Endothelial cell of umbilical vein (primary cell): ENCODE measurements around the gene GLRX. TPM values are rescaled to one million over a fixed set of nuclear protein-coding genes. Genes with fewer than 3 reads are reported as not detected.

Source experiments
- BruUV-seq: library from RNA; stranded (reverse); fragments of 400-500 nt; replicated peaks from 2 replicates; lab custom pipeline; 2021; lab: Mats Ljungman, UMichigan
- CTCF ChIA-PET: fragments of 300-600, 350-600 bp; sonication (Branson Sonifier 250); formaldehyde crosslinking; loops from one replicate; lab custom pipeline; 2021; ENCODE audit warnings: antibody characterized with exemption, inconsistent platforms; lab: Charles Lee
- POLR2A ChIA-PET: fragments of 300-600, 350-600 bp; sonication (Branson Sonifier 250); formaldehyde crosslinking; loops from one replicate; lab custom pipeline; 2021; ENCODE audit warnings: antibody characterized with exemption, inconsistent platforms; lab: Charles Lee
- DNase-seq: peaks from one replicate; pipeline ENCODE4 v3.0.0-alpha.2; 2011; ENCODE audit warnings: low read depth, low spot score
- FAIRE-seq: peaks from 2 replicates; lab custom pipeline; 2011; peaks lifted over from hg19 to GRCh38; lab: Jason Lieb, UNC
- H2AFZ ChIP-seq: 2 replicates; pipeline ENCODE4 v1.6.0; 2012; ENCODE audit warnings: low read depth, low read length, control low read depth, inconsistent platforms
- H3K27ac ChIP-seq: 2 replicates; pipeline ENCODE4 v1.5.1; 2011; ENCODE audit warnings: low read depth, mild to moderate bottlenecking, control low read depth, low read length, moderate library complexity; ENCODE audit not compliant: insufficient read depth
- H3K27me3 ChIP-seq, 2 experiments: 2 replicates each; pipeline versions ENCODE4 v1.6.0 to v1.6.1; 2011; ENCODE audit warnings: low read length in 2 of 2, mixed read lengths in 1 of 2; ENCODE audit not compliant: control insufficient read depth in 2 of 2, insufficient read depth in 2 of 2
- H3K36me3 ChIP-seq, 2 experiments: 2 replicates in 1 of 2; 3 replicates in 1 of 2; pipeline ENCODE4 v1.5.1; 2011; ENCODE audit warnings: low read length in 2 of 2, mild to moderate bottlenecking in 1 of 2, moderate library complexity in 1 of 2; ENCODE audit not compliant: control insufficient read depth in 2 of 2, insufficient read depth in 2 of 2; ENCODE audit errors: extremely low read depth in 1 of 2
- H3K4me1 ChIP-seq: 3 replicates; pipeline ENCODE4 v1.5.1; 2011; ENCODE audit warnings: mild to moderate bottlenecking, low read length; ENCODE audit not compliant: control insufficient read depth, insufficient read depth; ENCODE audit errors: extremely low read depth
- H3K4me2 ChIP-seq: 2 replicates; pipeline ENCODE4 v1.6.1; 2011; ENCODE audit warnings: low read length, control low read depth, mixed read lengths; ENCODE audit not compliant: insufficient read depth
- H3K4me3 ChIP-seq, 3 experiments: fragments of 200-600 bp in 1 of 3; sonication (generic), shearing (Covaris generic) in 1 of 3; replicated peaks in 1 of 3; 2 replicates each; pipeline ENCODE4 v1.5.1; 2011 to 2016; ENCODE audit warnings: control low read depth in 3 of 3, low read length in 3 of 3, mild to moderate bottlenecking in 2 of 3, inconsistent platforms in 1 of 3, low read depth in 1 of 3, moderate library complexity in 1 of 3; ENCODE audit not compliant: insufficient read depth in 1 of 3
- H3K79me2 ChIP-seq: 2 replicates; pipeline ENCODE4 v1.6.0; 2012; ENCODE audit warnings: low read length, inconsistent platforms; ENCODE audit not compliant: control insufficient read depth, insufficient read depth
- H3K9ac ChIP-seq: replicated peaks from 2 replicates; pipeline ENCODE3; 2011; ENCODE audit warnings: low read length, control low read depth; ENCODE audit not compliant: insufficient read depth; ENCODE audit errors: extremely low read depth
- H3K9me1 ChIP-seq: replicated peaks from 3 replicates; pipeline ENCODE4 v1.6.0; 2011; ENCODE audit warnings: mild to moderate bottlenecking, low read length; ENCODE audit not compliant: control insufficient read depth, insufficient read depth; ENCODE audit errors: extremely low read depth
- H3K9me3 ChIP-seq: replicated peaks from 2 replicates; pipeline ENCODE4 v1.5.1; 2012; ENCODE audit warnings: low read length, inconsistent platforms; ENCODE audit not compliant: control insufficient read depth, insufficient read depth
- H4K20me1 ChIP-seq: replicated peaks from 2 replicates; pipeline ENCODE3; 2011; ENCODE audit warnings: mild to moderate bottlenecking, low read length; ENCODE audit not compliant: control insufficient read depth, insufficient read depth; ENCODE audit errors: extremely low read depth
- CTCF ChIP-seq, 2 donors: IDR thresholded peaks; 1 replicate in 1 of 2; 2 replicates in 1 of 2; pipeline ENCODE4 v1.5.1; 2011; ENCODE audit warnings: low read length in 2 of 2, mild to moderate bottlenecking in 2 of 2, moderate library complexity in 2 of 2, control low read depth in 1 of 2, inconsistent platforms in 1 of 2, low read depth in 1 of 2; ENCODE audit not compliant: insufficient read depth in 1 of 2; ENCODE audit errors: extremely low read depth in 1 of 2
- FOS ChIP-seq: IDR thresholded peaks from 2 replicates; pipeline ENCODE4 v1.6.1; 2011; ENCODE audit warnings: mild to moderate bottlenecking, low read length, moderate library complexity, borderline replicate concordance; ENCODE audit not compliant: insufficient read depth
- GATA2 ChIP-seq: IDR thresholded peaks from 2 replicates; pipeline ENCODE4 v1.7.0; 2011; ENCODE audit warnings: low read depth, mild to moderate bottlenecking, moderate library complexity, mixed read lengths, low read length; ENCODE audit not compliant: insufficient read length, insufficient read depth
- MAX ChIP-seq: IDR thresholded peaks from 2 replicates; pipeline ENCODE4 v1.6.1; 2011; ENCODE audit not compliant: insufficient read depth, insufficient read length
- MYC ChIP-seq: IDR thresholded peaks from one replicate; pipeline ENCODE4 v1.6.1; 2011; ENCODE audit warnings: mild to moderate bottlenecking, low read depth, low read length
- dilution Hi-C: fragments of 300-500 bp; cut with MboI; formaldehyde crosslinking; loops from one replicate; pipeline ENCODE4 v1.15.0; 2019; ENCODE audit warnings: low sequenced_read_pairs; ENCODE audit not compliant: extremely low pct_ligation_motif_present
- intact Hi-C: fragments of 100-400 bp; cut with micrococcal nuclease; formaldehyde crosslinking; loops from one replicate; pipeline ENCODE4 v1.10.0; 2022
- polyA plus RNA-seq, 4 experiments: library from polyadenylated mRNA; depleted of rRNA in 3 of 4; stranded (reverse) in 3 of 4; unstranded in 1 of 4; fragments of >200 nt; gene quantifications; 2 replicates each; pipeline versions ENCODE4 v1.2.1 to v1.2.3, GENCODE V29; 2011 to 2012; ENCODE audit warnings: missing spikeins in 1 of 4
- total RNA-seq: library from RNA; stranded (reverse); gene quantifications from 2 replicates; pipeline ENCODE4 v1.2.3, GENCODE V29; 2021

GLRX gene
- total and polyA plus RNA-seq, 2 donors (not counting 3 experiments of a cell fraction or from before 2014, with no cell fraction given) = 14.2 to 40.3 TPM

GRCh38 chr5:95788493-95788892, 34.0 kb downstream of the GLRX start:
- Histone ChIP-seq H4K20me1 (no peaks in the 10 kb centered on the region), H3K9me1 (no peaks in the 10 kb centered on the region), H2AFZ (no peak overlapping the region), H3K27ac (no peak overlapping the region), H3K27me3 (no peaks in the 10 kb centered on the region), H3K4me2 (no peak overlapping the region), H3K9ac (no peak overlapping the region), H3K79me2 (no peaks in the 10 kb centered on the region), H3K4me3 (no peak overlapping the region), H3K9me3 (no peaks in the 10 kb centered on the region), H3K4me1 (no peaks in the 10 kb centered on the region), H3K36me3 (no peaks in the 10 kb centered on the region)
- intact Hi-C loops = no loop called here
- BruUV-seq = no TSS peak
- dilution Hi-C loops = no loop called here
- no peak for DNase-seq
- CTCF ChIA-PET = interaction anchor here (0.8 to 3.4 kb wide), 2 partner anchors 7 to 28 kb away, joined by 3 to 27 read pairs; no protein-coding TSS in a partner anchor
- POLR2A ChIA-PET = no interaction called here
- TF ChIP-seq CTCF (IDR thresholded peaks at IDR 0.05; ENCODE audit: extremely low read depth in 1 of 2, insufficient read depth in 1 of 2, low read depth in 1 of 2, low read length in 2 of 2) = no peak
- TF ChIP-seq MAX = no peak
- FAIRE-seq = no peak

GRCh38 chr5:95786821-95787418, 35.6 kb downstream of the GLRX start:
- POLR2A ChIA-PET = interaction anchor here (0.6 to 1.1 kb wide), 2 partner anchors 36 to 37 kb away, joined by 3 read pairs; partner anchors contain the start of gene GLRX
- Histone ChIP-seq H3K4me3 (no peak overlapping the region), H4K20me1 (no peaks in the 10 kb centered on the region)

More at GRCh38 chr5:95786821-95787418, 35.6 kb downstream of the GLRX start:
- H3K36me3 ChIP-seq = no peaks in the 10 kb centered on the region
- CTCF ChIA-PET = interaction anchor here (1.2 to 6.5 kb wide), 3 partner anchors 61 to 143 kb away, joined by 3 to 201 read pairs (median 3); no protein-coding TSS in a partner anchor
- DNase-seq (no peak), FAIRE-seq (no peak)
- no peak overlapping the region for H3K4me2 ChIP-seq
- H2AFZ ChIP-seq = no peak overlapping the region
- no peaks in the 10 kb centered on the region for H3K79me2 ChIP-seq
- H3K9me3 ChIP-seq = no peaks in the 10 kb centered on the region
- intact Hi-C loops = no loop called here
- TF ChIP-seq MAX = no peak
- no peak for TF ChIP-seq MYC
- TF ChIP-seq CTCF (IDR thresholded peaks at IDR 0.05; ENCODE audit: extremely low read depth in 1 of 2, insufficient read depth in 1 of 2, low read depth in 1 of 2, low read length in 2 of 2) = no peak
- TF ChIP-seq FOS = no peak
- no peak for TF ChIP-seq GATA2
- no peaks in the 10 kb centered on the region for H3K27me3 ChIP-seq
- no peak overlapping the region for H3K9ac ChIP-seq
- dilution Hi-C loops = no loop called here
- BruUV-seq = no TSS peak
- no peaks in the 10 kb centered on the region for H3K4me1 ChIP-seq
- no peaks in the 10 kb centered on the region for H3K9me1 ChIP-seq
- no peak overlapping the region for H3K27ac ChIP-seq
